Nephron (organoid): Measurements from ENCODE around the gene NHLRC4.

Source experiments
- H3K27ac Mint-ChIP-seq, 3 experiments: 2 replicates each; pipeline ENCODE4 v1.8.0; 2020; ENCODE audit warnings: mixed read lengths in 3 of 3, mild to moderate bottlenecking in 2 of 3, moderate library complexity in 1 of 3
- H3K27me3 Mint-ChIP-seq: 2 replicates; pipeline ENCODE4 v1.8.0; 2021; ENCODE audit warnings: low read depth, mild to moderate bottlenecking, moderate library complexity, mixed read lengths
- H3K36me3 Mint-ChIP-seq: 2 replicates; pipeline ENCODE4 v1.8.0; 2020; ENCODE audit warnings: low read depth, mixed read lengths
- H3K4me1 Mint-ChIP-seq: 2 replicates; pipeline ENCODE4 v1.8.0; 2020; ENCODE audit warnings: mixed read lengths
- H3K4me3 Mint-ChIP-seq, 3 experiments: 2 replicates each; pipeline ENCODE4 v1.8.0; 2020; ENCODE audit warnings: mild to moderate bottlenecking in 3 of 3, mixed read lengths in 3 of 3, moderate library complexity in 2 of 3
- H3K9me3 Mint-ChIP-seq: 2 replicates; pipeline ENCODE4 v1.8.0; 2020; ENCODE audit warnings: mixed read lengths
- CTCF ChIP-seq, 3 experiments: fragments of 200-600 bp; sonication (generic); IDR thresholded peaks; one replicate each; pipeline ENCODE4 v1.5.0; 2021; ENCODE audit warnings: antibody characterized with exemption in 3 of 3; ENCODE audit not compliant: unreplicated experiment in 3 of 3

Gene NHLRC4

GRCh38 chr16:525520-526180 lies 41.2 kb upstream of the NHLRC4 start:
- H3K4me3 Mint-ChIP-seq = peak overlapping the region; percentile 87 to 95 (median 92)
- no peaks in the 10 kb centered on the region for H3K27me3 Mint-ChIP-seq

GRCh38 chr16:526181-527014 lies 40.4 kb upstream of the NHLRC4 start:
- Mint-ChIP-seq H3K4me3 (peak overlapping the region; percentile 87 to 95 (median 92)), H3K36me3 (peaks cover 10% of the 10 kb centered on the region), H3K27ac (peak overlapping the region; percentile 87 to 98 (median 93)), H3K4me1 (peaks cover 22% of the 10 kb centered on the region), H3K9me3 (no peaks in the 10 kb centered on the region), H3K27me3 (no peaks in the 10 kb centered on the region)
- TF ChIP-seq CTCF (IDR thresholded peaks at IDR 0.05; ENCODE audit: unreplicated experiment in 3 of 3) = no peak

More at GRCh38 chr16:525520-526180, 41.2 kb upstream of the NHLRC4 start:
- H3K4me1 Mint-ChIP-seq = peaks cover 22% of the 10 kb centered on the region
- TF ChIP-seq CTCF (IDR thresholded peaks at IDR 0.05; ENCODE audit: unreplicated experiment in 3 of 3) = no peak
- peak overlapping the region in 2 of 3 experiments; percentile 72 to 93 for H3K27ac Mint-ChIP-seq
- peaks cover 11% of the 10 kb centered on the region for H3K36me3 Mint-ChIP-seq
- no peaks in the 10 kb centered on the region for H3K9me3 Mint-ChIP-seq

- peak in 2 of 3 experiments; percentile 23 to 29 for TF ChIP-seq CTCF (IDR thresholded peaks at IDR 0.05; ENCODE audit: unreplicated experiment in 3 of 3)
- Mint-ChIP-seq H3K36me3 (peaks cover 10% of the 10 kb centered on the region), H3K4me1 (peaks cover 22% of the 10 kb centered on the region), H3K27me3 (no peaks in the 10 kb centered on the region), H3K4me3 (peak within 1 kb of the TSS; percentile 88 to 95 (median 92)), H3K9me3 (no peaks in the 10 kb centered on the region), H3K27ac (peak within 1 kb of the TSS; percentile 87 to 98 (median 93))
These were observed 39.5 kb upstream of the NHLRC4 start, which contains the start of gene CAPN15 for GRCh38 chr16:527015-527903. Gene CAPN15 (plus strand): TSS chr16:527712. CDS start chr16:546839, 19,127 bp downstream.

- H3K4me1 Mint-ChIP-seq = peaks cover 22% of the 10 kb centered on the region
- no peaks in the 10 kb centered on the region for H3K27me3 Mint-ChIP-seq
- H3K36me3 Mint-ChIP-seq = peaks cover 4% of the 10 kb centered on the region
- H3K9me3 Mint-ChIP-seq = no peaks in the 10 kb centered on the region
- H3K4me3 Mint-ChIP-seq = peak overlapping the region; percentile 85 to 92 (median 88)
- TF ChIP-seq CTCF (IDR thresholded peaks at IDR 0.05; ENCODE audit: unreplicated experiment in 3 of 3) = no peak
- H3K27ac Mint-ChIP-seq = peak overlapping the region; percentile 68 to 75 (median 75)
These were observed 38.4 kb upstream of the NHLRC4 start for GRCh38 chr16:528111-529011.
